Stimulated activated CD4-positive, alpha-beta T cell treated with anti-CD3 and anti-CD28 coated beads, Interleukin-15, amount 100 ng/mL, for 1 hour (primary cell): ENCODE data around the gene CATSPERE.
"Not testable (repeated sequence)": the region's sequence is repeated elsewhere in the genome, so short reads cannot be mapped to it uniquely, and the experiment has no call there.

Experiments used
- DNase-seq, 2 donors: peaks; one replicate each; pipeline ENCODE4 v3.0.0-alpha.2; 2020; ENCODE audit warnings: low read depth in 1 of 2, low spot score in 1 of 2

The CATSPERE gene

GRCh38 chr1:244661569-244662312, 200.7 kb downstream of the CATSPERE start:
- not testable (repeated sequence) for DNase-seq

GRCh38 chr1:244662599-244662998, 201.5 kb downstream of the CATSPERE start:
- DNase-seq, result no peak

- no peak for DNase-seq
Observed at GRCh38 chr1:244664353-244664752, 203.3 kb downstream of the CATSPERE start.

DNA sequence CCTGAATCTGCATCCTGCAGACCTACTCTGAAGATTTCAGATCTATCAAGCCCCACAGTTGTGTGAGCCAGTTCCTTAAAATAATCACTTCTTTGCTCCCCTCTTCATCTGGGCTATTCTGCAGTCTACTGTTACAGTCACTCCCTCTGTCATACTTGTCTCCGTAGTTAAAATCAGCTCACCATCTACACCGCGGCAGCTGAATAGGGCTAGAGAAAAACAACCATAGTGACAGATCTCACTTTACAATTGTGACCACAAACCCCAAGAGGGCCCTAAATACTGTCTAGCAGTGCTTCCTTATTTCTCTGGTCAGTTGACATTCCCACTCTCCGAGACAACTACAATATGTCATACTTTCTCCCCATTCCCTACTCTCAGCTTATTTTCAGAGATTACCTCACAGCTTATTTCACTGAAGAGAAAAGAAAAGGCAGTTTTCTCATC, 204.7 kb downstream of the CATSPERE start:
- no peak for DNase-seq

GRCh38 chr1:244666672-244667418, 205.8 kb downstream of the CATSPERE start:
- DNase-seq, result not testable (repeated sequence)

- no peak for DNase-seq
Observed at GRCh38 chr1:244667797-244668196, 206.7 kb downstream of the CATSPERE start.

DNA sequence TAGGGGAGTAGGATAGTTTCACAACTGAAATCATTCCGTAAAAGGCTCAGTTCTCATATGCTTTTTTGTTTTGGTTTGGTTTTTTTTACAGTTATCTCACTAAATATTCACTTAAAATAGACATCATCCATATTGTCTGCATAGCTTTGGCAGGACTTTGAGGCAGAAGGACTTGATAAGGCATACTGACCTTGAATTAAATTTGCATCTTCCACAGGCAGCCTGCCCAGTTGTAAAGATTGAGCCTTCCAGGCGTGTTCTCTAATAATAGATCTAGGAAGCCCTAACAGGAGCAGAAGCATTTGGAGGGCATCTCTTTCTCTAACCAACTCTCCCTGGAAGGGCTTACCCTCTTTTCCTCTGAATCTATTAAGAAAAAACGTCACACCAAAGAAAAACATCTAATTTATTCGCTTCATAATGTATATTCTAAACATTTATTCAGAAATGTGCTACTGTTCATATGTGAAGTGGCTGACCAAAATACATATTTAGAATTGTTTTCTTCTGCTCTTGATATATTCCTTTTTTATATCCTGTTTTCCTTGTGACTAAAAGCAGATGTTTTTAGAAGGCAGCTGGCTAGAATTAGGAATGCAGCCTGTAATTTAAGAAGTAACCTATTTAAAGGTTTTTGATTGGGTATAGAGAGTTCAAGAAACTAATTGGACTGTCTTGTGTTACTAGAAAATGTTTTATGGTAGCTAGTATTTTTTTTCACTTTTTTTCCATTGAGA, 212.0 kb downstream of the CATSPERE start:
- no peak for DNase-seq

GRCh38 chr1:244674446-244674845, 213.4 kb downstream of the CATSPERE start:
- no peak for DNase-seq

DNA sequence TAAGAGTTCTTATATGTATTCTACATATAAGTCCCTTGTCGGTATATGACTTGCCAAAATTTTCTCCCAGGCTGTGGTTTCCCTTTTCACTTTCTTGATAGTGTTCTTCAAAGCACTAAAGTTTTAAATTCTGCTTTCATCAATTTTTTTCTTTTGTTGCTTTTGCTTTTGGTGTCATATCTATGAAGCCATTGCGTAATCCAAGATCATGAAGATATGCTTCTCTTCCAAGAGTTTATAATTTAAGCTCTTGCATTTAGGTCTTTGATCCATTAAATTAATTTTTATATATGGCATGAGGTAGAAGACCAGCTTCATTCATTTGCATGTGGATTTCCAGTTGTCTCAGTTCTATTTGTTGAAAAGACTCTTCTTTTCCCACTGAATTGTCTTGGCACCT, 214.1 kb downstream of the CATSPERE start:
- DNase-seq, result no peak

DNA sequence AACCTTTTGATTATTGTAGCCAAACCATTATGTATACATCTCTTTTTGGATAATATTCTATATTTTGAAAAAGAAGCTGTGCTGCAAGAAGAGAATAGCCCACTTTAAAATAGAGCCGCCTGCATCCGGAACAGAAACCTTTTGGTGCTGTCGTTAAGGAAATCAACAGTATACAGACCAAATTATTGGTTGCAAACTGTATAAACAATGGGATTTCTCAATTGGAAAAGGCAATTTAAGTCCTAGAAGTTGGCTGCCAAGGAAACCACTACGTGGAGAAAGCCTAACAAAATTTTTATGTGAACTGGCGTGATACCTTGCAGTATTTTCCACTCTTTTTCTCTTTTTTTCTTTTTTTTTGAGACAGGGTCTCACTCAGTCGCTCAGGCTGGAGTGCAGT, 217.6 kb downstream of the CATSPERE start:
- DNase-seq, result no peak

DNA sequence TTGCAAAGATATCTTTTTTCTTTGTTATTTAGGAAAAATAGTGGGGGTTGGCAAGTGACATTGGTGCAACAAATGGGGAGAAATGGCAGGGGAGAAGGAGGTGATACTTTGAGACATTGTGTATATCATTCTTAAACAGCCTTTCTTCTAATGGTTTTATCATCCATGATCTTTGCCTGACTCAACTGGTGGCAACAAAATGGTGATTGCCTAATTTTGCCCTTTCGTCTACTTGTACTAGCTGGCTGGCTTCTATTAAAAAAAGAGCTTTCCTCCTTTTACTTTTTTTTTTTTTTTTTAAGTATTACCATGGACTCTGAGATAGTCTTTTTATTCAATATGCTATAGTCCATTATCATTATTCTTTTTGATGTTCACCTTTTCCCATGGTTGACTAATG, 219.6 kb downstream of the CATSPERE start:
- no peak for DNase-seq

DNA sequence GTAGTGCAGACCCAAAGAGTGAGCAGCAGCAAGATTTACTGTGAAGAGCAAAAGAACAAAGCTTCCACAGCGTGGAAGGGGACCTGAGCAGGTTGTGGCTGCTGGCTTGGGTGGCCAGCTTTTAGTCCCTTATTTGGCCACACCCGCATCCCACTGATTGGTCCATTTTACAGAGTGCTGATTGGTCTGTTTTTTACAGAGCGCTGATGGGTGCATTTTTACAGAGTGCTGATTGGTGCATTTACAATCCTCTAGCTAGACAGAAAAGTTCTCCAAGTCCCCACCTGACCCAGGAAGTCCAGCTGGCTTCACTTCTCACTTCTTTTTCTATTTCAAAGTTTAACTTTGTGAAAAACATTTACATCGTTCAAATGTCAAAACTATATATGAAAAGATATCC, 221.0 kb downstream of the CATSPERE start:
- not testable (repeated sequence) for DNase-seq
